GM19035 (cell line): Measurements from ENCODE around the gene GNAI1.

Source experiments
- ATAC-seq: cut with Tn5 transposase; IDR thresholded peaks from one replicate; pipeline ENCODE4 v1.9.1; 2021; ENCODE audit not compliant: unreplicated experiment

The GNAI1 gene

DNA sequence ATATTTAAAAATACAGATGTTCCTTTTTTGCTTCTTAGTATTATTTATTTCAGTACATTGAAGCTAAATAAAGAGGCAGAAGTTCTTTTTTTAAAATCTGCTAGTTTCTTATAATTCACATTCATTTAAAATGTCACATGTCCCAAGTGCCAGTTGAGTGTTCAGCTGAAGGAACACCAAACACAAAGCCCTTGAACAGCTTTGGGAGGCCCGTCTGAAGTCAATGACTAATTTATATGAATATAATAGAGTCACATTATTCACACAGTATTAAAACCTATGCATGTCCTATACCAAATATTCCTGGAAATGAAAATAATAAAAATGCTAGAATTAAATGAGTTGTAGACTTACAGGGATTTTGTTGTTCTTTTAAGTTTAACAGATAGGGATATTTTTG lies 70.3 kb downstream of the GNAI1 start:
- no peak for ATAC-seq

GRCh38 chr7:80206763-80207162 lies 72.1 kb downstream of the GNAI1 start:
- ATAC-seq: no peak

GRCh38 chr7:80207501-80207900 lies 72.9 kb downstream of the GNAI1 start:
- ATAC-seq: no peak

DNA sequence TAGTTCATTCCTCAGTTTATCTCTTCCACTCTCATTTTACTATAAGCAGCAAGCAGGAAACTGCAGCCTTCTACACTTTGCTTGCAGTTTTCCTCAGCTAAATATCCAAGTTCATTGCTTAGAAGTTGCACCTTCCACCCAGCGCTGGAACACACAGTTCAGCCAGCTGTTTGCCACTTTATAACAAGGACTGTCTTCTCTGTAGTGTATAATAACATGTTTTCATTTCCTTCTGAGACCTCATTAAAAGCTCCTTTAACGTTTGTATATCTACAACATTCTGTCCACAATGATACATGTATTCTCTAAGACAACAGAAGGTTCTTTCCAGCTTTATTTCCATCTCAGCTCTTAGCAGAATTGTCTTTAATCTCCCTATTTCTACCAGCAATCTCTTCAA lies 74.1 kb downstream of the GNAI1 start:
- ATAC-seq: no peak

DNA sequence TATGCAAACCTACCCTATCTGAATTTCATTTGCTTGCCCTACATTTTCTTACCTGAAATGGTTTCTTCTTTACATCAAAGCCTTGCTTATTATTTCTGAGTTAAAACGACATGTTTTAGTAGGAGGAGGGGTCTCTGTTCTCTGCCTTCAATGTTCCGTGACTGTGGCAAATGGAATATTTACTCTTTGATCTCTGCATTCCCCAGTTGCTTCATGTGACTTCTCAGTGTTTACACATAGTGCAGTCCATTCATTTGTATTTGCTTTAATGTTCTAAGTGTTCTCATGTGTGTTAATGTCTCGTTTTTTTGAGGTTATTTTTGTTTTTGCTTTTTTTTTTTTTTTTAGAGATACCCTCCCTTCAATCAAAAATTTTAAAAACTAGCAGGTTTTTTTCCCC lies 75.8 kb downstream of the GNAI1 start:
- no peak for ATAC-seq

GRCh38 chr7:80213814-80214213 lies 79.2 kb downstream of the GNAI1 start:
- ATAC-seq: no peak

DNA sequence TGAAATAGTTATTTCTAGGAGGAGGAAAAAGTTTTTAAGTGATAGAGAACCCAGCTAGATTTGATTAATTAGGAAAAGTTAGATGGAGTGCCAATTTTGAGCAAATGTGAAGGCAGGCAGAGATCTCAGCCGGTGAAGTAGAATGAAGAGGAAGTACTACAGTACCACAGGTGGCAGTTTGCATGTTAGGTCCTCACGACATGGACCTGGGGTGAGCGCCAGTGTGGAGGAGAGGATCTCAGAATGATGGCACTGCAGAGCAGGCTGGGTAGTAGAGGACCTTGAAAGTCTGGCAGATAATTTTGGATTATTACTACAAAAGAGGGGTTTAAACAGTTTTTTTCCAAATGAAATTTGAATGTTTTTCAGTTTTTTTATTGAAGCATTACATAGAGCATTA lies 81.1 kb downstream of the GNAI1 start:
- no peak for ATAC-seq

- ATAC-seq: no peak
Measured at GRCh38 chr7:80216996-80217842, 82.6 kb downstream of the GNAI1 start.

- ATAC-seq: no peak
Measured at GRCh38 chr7:80218723-80219122, 84.1 kb downstream of the GNAI1 start.

DNA sequence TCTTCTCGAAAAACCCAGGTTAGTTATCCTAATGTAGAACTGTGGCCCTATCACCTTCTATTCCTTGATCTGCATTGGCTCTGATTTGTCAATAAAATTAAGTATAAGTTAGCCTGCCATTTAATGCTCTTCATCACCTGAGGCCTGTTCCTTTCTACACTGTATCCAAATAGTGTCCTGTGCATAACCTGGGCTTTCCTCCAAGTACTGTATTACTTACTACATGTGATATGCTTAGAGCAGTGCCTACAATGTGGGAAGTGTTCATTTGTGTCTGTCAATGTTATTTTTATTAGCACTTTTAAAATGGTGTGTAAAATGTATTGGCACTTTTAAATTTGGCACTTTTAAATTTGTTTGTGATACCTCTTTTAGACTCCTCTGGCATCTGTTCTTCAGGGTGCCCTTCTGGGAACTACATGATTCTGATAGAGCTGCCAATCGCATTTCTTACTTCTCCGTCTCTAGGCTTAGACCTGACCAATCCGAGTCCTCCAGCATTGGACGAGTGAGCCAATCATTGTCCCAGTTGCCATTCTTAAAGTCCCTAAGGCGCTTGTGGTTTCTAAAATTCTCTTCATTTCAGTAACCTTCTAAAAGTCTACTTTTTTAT lies 85.5 kb downstream of the GNAI1 start:
- no peak for ATAC-seq

DNA sequence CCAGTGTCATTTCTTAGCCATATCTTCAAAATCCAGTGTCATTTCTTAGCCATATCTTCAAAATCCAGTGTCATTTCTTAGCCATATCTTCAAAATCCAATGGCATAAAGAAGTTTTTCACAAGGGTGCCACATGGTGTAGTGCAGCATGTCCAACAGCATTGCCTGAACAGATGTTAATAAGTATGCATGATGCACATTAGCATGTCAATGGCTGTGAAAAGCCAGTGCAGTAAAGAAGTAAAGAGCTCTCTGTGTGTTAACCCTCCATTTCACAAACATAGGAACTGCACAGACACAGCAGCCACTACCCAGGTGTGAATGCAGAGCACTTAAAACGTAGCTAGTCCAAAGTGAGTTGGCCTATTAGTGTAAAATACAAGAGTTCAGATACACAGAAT lies 89.8 kb downstream of the GNAI1 start:
- no peak for ATAC-seq

- ATAC-seq: no peak
Measured at GRCh38 chr7:80225361-80225760, 90.7 kb downstream of the GNAI1 start.

GRCh38 chr7:80226629-80227028 lies 92.0 kb downstream of the GNAI1 start:
- ATAC-seq: no peak

GRCh38 chr7:80230327-80230726 lies 95.7 kb downstream of the GNAI1 start:
- no peak for ATAC-seq

DNA sequence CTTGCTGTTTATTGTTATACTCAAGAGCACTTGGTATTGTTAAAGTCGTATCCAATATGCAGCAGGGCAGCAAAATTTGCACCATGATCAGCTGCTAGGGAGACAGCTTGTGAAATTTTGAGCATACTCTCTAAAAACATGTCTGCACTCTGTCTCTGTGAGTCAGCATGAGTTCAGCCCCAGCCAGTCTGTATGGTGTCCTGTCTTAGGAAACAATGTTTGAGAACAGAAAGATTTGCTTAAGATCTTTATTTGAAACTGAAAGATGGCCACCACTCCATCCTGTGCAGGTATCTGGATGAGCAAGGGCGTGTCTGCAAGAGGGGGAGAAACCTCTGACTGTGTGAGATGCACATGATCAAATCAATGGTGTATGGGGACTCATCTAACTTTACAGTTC lies 97.1 kb downstream of the GNAI1 start:
- no peak for ATAC-seq

- no peak for ATAC-seq
Measured at GRCh38 chr7:80232979-80233724, 98.5 kb downstream of the GNAI1 start.

DNA sequence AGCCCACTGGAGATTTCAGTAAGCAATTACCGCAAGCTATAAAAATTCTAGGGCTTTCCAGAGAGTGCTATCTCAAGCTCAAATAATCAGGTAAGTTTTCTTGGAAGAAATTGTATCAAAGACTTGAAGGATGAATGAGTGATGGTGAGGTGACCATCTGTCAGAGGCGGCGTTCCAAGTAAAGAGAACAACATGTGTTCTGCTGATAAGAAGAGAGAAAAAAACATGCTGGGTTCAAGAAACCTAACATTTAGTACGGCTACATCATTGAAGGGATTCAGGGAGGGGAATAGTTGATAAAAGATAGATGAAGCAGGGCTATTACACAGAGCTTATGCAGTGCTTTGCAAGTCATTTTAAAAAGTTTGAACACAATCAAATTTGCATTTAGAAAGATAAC lies 100.7 kb downstream of the GNAI1 start:
- ATAC-seq: no peak

DNA sequence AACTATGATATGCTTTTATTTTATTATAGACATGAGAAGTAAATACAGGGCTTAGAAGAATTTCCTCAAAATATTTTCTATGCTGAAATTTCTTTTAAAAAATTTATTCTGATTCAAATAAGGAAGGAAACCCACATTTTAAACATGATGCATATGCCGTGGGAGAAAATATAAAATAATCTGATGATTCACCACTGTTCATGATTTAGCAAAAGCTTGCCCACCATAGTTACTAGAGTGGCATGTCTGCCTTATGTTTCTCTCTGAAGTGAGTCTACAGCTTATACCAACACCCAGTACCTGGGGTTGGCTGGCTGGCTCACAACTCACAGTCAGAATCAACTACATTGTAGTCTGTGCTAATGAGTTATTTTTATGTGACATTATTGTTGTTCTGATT lies 102.0 kb downstream of the GNAI1 start:
- ATAC-seq: no peak

GRCh38 chr7:80240265-80241025 lies 105.8 kb downstream of the GNAI1 start:
- no peak for ATAC-seq

- ATAC-seq: no peak
Measured at GRCh38 chr7:80241671-80242070, 107.0 kb downstream of the GNAI1 start.

DNA sequence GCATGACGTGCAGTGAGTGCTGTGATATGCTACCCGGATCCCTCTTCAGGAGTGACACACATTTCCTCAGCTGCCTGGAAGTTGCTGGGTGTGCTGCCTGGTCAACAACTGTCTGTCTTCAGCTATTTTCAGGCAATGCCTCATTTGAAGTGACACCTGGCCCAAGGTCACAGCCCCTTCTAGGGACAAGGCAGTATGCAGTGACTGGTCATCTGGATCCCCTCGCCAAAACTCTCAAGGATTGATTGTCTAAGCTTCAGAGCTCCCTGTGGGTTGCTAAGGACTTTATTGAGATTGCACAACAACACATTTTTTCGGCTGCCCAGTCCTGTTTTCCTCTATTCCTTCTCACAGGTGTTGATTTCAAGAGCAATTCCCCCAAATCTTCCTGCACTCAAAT lies 108.8 kb downstream of the GNAI1 start:
- ATAC-seq: no peak
